SK-N-SH (cell line): ENCODE results near the gene ERVFRD-1.

ENCODE experiments used
- EP300 ChIP-seq, 2 experiments: IDR thresholded peaks; 2 replicates each; pipeline versions ENCODE4 v1.4.0 to v1.6.1; 2012; ENCODE audit warnings: borderline replicate concordance in 1 of 2, low read depth in 1 of 2, low read length in 1 of 2
- PBX3 ChIP-seq: IDR thresholded peaks from 2 replicates; pipeline ENCODE4; 2012
- POLR2AphosphoS5 ChIP-seq: IDR thresholded peaks from 2 replicates; pipeline ENCODE4 v1.6.1; 2012; ENCODE audit warnings: low read depth, low read length
- REST ChIP-seq: IDR thresholded peaks from 2 replicates; pipeline ENCODE4 v1.6.1; 2012; ENCODE audit warnings: mild to moderate bottlenecking, low read depth, low read length, moderate library complexity
- SIN3A ChIP-seq: IDR thresholded peaks from 2 replicates; pipeline ENCODE4 v1.6.1; 2012; ENCODE audit warnings: low read depth, mild to moderate bottlenecking, low read length, moderate library complexity, borderline replicate concordance
- TF ChIP-seq, protein P1 (sequence below): fragments of 200-600 bp; sonication (generic); IDR thresholded peaks from 2 replicates; pipeline ENCODE4 v1.6.1; 2017; ENCODE audit warnings: antibody characterized with exemption, mild to moderate bottlenecking, moderate library complexity

DNA sequence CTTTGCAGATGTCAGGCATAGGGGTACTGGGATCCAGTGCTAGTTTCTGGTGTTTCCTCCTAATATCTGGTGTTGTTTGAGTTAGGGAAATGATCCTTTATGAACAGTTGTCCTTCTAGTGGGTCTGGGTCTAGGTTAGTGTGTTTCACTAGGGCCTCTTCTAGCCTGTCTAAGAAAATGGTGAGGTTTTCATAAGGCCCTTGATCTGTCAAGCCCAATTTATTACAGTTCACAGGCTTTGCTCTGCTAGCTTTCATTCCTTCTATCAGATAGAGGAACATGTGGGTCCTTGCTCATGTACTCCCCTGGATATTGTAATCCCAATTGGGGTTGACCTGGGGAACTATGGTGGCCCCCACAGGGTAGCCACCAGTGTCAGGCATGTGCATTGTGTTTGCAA is 2.8 kb downstream of the ERVFRD-1 start:
- TF ChIP-seq SIN3A, result no peak
- no peak for TF ChIP-seq POLR2AphosphoS5
- TF ChIP-seq PBX3, result no peak
- TF ChIP-seq REST, result no peak
- TF ChIP-seq, protein P1, sequence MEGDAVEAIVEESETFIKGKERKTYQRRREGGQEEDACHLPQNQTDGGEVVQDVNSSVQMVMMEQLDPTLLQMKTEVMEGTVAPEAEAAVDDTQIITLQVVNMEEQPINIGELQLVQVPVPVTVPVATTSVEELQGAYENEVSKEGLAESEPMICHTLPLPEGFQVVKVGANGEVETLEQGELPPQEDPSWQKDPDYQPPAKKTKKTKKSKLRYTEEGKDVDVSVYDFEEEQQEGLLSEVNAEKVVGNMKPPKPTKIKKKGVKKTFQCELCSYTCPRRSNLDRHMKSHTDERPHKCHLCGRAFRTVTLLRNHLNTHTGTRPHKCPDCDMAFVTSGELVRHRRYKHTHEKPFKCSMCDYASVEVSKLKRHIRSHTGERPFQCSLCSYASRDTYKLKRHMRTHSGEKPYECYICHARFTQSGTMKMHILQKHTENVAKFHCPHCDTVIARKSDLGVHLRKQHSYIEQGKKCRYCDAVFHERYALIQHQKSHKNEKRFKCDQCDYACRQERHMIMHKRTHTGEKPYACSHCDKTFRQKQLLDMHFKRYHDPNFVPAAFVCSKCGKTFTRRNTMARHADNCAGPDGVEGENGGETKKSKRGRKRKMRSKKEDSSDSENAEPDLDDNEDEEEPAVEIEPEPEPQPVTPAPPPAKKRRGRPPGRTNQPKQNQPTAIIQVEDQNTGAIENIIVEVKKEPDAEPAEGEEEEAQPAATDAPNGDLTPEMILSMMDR, result no peak
- no peak for TF ChIP-seq EP300 (IDR thresholded peaks at IDR 0.05; ENCODE audit: borderline replicate concordance in 1 of 2, low read depth in 1 of 2, low read length in 1 of 2)
